GM10266 (cell line): Measurements from ENCODE around the gene CES2.
"Not testable (repeated sequence)": the region's sequence is repeated elsewhere in the genome, so short reads cannot be mapped to it uniquely, and the experiment has no call there.

Experiments used
- DNase-seq: peaks from one replicate; pipeline ENCODE4 v3.0.0; 2012; ENCODE audit errors: extremely low spot score
- TF ChIP-seq, protein P1 (sequence below): IDR thresholded peaks from 2 replicates; pipeline ENCODE4 v1.5.1; 2012; ENCODE audit warnings: mild to moderate bottlenecking, low read depth; ENCODE audit not compliant: control insufficient read depth, insufficient read depth; ENCODE audit errors: missing control alignments

Gene CES2

GRCh38 chr16:66939366-66939765, 4.0 kb downstream of the CES2 start:
- DNase-seq = no peak
- TF ChIP-seq, protein P1, sequence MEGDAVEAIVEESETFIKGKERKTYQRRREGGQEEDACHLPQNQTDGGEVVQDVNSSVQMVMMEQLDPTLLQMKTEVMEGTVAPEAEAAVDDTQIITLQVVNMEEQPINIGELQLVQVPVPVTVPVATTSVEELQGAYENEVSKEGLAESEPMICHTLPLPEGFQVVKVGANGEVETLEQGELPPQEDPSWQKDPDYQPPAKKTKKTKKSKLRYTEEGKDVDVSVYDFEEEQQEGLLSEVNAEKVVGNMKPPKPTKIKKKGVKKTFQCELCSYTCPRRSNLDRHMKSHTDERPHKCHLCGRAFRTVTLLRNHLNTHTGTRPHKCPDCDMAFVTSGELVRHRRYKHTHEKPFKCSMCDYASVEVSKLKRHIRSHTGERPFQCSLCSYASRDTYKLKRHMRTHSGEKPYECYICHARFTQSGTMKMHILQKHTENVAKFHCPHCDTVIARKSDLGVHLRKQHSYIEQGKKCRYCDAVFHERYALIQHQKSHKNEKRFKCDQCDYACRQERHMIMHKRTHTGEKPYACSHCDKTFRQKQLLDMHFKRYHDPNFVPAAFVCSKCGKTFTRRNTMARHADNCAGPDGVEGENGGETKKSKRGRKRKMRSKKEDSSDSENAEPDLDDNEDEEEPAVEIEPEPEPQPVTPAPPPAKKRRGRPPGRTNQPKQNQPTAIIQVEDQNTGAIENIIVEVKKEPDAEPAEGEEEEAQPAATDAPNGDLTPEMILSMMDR = no peak

GRCh38 chr16:66940236-66940635, 4.9 kb downstream of the CES2 start:
- DNase-seq = no peak
- TF ChIP-seq, protein P1 = no peak

- DNase-seq = no peak
- TF ChIP-seq, protein P1 = no peak
These were observed 7.7 kb downstream of the CES2 start for GRCh38 chr16:66942981-66943380.

DNA sequence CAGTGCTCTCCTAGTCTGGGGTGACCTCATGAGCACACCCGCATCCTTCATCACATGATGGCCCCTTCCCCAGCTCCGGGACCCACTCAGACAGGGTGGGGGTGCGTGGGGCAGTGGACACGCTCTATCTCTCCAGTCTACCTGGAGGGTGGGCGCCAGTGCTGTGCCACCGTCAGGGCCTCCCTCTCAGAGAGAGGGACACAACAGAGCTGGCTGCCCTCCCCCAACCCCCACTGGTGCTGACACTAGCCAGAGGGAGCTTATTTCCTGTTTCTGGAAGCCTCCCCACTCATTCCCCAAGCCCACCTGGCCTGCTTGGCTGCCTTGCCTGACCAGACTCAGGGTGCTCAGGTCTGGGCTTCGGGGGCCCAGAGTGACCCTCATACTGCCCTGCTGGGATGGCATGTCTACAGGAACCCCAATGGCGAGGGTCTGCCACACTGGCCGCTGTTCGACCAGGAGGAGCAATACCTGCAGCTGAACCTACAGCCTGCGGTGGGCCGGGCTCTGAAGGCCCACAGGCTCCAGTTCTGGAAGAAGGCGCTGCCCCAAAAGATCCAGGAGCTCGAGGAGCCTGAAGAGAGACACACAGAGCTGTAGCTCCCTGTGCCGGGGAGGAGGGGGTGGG, 8.2 kb downstream of the CES2 start:
- DNase-seq = no peak
- TF ChIP-seq, protein P1 = no peak

- TF ChIP-seq, protein P1 = no peak
- no peak for DNase-seq
These were observed 8.7 kb downstream of the CES2 start for GRCh38 chr16:66944054-66944441.

- not testable (repeated sequence) for DNase-seq
These were observed 9.7 kb downstream of the CES2 start for GRCh38 chr16:66944971-66945370.

DNA sequence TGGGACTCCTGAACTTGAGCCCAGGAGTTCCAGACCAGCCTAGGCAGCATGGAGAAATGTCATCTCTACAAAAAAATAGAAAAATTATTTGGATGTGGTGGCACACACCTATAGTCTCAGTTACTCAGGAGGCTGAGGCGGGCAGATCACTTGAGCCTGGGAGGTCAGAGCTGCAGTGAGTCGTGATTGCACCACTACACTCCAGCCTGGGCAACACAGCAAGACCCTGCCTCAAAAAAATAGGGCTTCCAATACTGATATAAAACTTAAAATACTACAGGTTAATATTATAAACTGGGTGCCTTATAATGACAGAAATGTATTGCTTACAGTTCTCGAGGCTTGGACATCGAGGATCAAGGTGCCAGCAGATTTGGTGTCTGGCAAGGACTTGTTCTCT, 10.6 kb downstream of the CES2 start:
- DNase-seq = no peak
- TF ChIP-seq, protein P1 = no peak

GRCh38 chr16:66946541-66946940, 11.2 kb downstream of the CES2 start:
- TF ChIP-seq, protein P1 = no peak
- DNase-seq = no peak
